ENCODE data around the gene CCNQ.

CCNQ gene

DNA sequence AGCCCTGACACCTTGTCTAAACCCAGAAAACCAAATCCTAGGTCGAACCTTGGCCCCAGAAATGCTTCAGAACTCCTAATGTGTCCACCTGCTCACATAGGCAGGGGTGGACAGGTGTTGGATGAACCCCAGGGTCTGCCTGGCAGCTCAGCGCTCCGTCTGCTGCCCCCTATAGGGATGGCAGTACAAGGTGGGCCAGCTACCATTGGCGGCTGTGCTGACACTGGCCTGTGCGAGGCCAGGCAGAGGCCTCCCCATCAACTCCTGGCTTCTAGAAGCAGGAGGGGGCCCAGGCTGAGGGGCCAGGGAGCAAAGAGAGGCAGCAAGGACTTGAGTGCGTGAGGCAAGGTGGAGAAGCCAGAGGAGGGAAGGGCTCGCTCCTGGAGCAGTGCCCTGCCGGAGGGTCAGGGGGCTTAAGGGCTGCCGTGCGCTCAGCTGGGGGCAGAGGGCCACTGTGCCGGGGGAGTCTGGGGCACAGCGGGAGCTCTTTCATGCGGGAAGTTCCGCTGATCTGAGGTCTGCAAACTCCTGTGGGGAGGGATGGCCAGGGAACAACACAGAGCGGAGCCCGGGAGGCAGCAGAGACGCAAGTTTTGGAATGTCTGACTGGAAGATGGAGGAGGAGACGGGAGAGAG, 20.6 kb downstream of the CCNQ start:
- Histone ChIP-seq H3K4me1 (ENCODE audit: control insufficient read depth, low read length) (peaks cover 10% of the 10 kb centered on the region), H3F3A (ENCODE audit: control insufficient read depth, insufficient read depth) (peaks cover 2% of the 10 kb centered on the region; the same call in 1 of the 2 replicates), H3K4me2 (ENCODE audit: low read length) (no peak overlapping the region), H3K4me3 (ENCODE audit: low read length) (no peak overlapping the region), H3K9me3 (ENCODE audit: control insufficient read depth, insufficient read depth, low read length) (no peaks in the 10 kb centered on the region), H3K36me3 (ENCODE audit: control insufficient read depth, low read length) (no peaks in the 10 kb centered on the region), H3K9me2 (replicated peaks; ENCODE audit: control insufficient read depth, low read length) (no peaks in the 10 kb centered on the region), H3K79me2 (ENCODE audit: control insufficient read depth, low read length) (no peaks in the 10 kb centered on the region), H4K20me1 (ENCODE audit: control insufficient read depth, insufficient read depth, low read depth, low read length) (no peaks in the 10 kb centered on the region), H3K27ac (ENCODE audit: low read depth, low read length) (no peak overlapping the region), H3K27me3 (ENCODE audit: control insufficient read depth, low read length) (no peaks in the 10 kb centered on the region)
- TF ChIP-seq, protein P1, sequence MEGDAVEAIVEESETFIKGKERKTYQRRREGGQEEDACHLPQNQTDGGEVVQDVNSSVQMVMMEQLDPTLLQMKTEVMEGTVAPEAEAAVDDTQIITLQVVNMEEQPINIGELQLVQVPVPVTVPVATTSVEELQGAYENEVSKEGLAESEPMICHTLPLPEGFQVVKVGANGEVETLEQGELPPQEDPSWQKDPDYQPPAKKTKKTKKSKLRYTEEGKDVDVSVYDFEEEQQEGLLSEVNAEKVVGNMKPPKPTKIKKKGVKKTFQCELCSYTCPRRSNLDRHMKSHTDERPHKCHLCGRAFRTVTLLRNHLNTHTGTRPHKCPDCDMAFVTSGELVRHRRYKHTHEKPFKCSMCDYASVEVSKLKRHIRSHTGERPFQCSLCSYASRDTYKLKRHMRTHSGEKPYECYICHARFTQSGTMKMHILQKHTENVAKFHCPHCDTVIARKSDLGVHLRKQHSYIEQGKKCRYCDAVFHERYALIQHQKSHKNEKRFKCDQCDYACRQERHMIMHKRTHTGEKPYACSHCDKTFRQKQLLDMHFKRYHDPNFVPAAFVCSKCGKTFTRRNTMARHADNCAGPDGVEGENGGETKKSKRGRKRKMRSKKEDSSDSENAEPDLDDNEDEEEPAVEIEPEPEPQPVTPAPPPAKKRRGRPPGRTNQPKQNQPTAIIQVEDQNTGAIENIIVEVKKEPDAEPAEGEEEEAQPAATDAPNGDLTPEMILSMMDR (IDR thresholded peaks at IDR 0.05; ENCODE audit: low read depth, low read length, poor library complexity, severe bottlenecking): no peak
- TF ChIP-seq EZH2phosphoT487 (IDR thresholded peaks at IDR 0.05; ENCODE audit: borderline replicate concordance, low read length): no peak

DNA sequence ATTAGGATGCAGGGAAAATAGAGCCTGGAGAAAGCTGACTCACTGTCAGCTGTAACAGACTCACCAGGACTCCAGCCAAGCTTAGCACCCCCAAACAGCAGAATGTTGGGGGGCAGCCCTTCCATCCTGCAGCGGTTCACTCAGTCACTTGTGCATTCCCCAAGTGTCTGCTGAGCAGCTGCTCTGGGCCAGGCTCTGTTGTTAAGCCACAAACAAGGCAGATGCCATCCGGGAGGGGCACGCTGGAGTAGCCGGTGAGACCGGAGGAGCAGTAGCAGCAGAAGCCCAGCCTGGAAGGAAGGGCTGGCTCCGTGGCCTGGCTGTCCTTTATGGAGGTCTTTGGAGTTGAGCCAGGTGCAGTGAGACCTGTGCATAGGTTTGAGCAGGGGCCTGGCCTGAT, 22.0 kb downstream of the CCNQ start:
- H3K27ac ChIP-seq (ENCODE audit: low read depth, low read length): no peak overlapping the region
- no peaks in the 10 kb centered on the region for H3K79me2 ChIP-seq (ENCODE audit: control insufficient read depth, low read length)

DNA sequence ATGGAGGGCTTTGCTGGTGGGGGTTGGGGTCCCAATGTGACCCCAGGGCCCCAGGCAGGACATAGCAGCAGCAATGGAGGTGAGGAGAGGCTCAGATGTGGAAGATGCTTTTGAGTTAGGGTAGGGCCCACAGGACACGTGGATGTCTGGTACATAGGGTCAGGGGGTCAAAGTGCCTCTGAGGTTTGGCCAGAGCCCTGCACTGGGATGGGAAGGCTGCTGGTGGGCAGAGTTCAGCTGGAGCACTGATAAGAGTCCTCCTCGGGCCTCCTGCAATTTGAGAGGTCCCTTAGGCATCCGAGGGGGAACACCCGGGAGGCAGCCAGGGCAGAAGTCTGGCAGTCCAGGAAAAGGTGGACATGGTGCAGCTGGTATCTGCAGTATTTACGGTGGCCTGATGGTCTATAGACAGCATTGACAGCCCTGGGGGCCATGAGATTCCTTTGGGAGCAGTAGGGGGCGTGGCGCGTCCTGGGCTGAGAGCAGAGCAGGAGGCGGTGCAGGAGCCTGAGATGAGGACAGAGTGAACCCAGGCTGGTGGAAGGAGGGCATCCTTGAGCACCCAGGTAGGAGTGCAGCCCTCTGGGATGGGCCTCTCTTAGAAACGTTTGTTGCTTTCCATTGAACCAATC, 22.6 kb downstream of the CCNQ start:
- H3K27me3 ChIP-seq (ENCODE audit: control insufficient read depth, low read length): no peaks in the 10 kb centered on the region
- H4K20me1 ChIP-seq (ENCODE audit: control insufficient read depth, insufficient read depth, low read depth, low read length): no peaks in the 10 kb centered on the region
- no peaks in the 10 kb centered on the region for H3K36me3 ChIP-seq (ENCODE audit: control insufficient read depth, low read length)
- TF ChIP-seq, protein P1 (IDR thresholded peaks at IDR 0.05; ENCODE audit: low read depth, low read length, poor library complexity, severe bottlenecking): no peak
- no peak for TF ChIP-seq EZH2phosphoT487 (IDR thresholded peaks at IDR 0.05; ENCODE audit: borderline replicate concordance, low read length)
- no peaks in the 10 kb centered on the region for H3K9me3 ChIP-seq (ENCODE audit: control insufficient read depth, insufficient read depth, low read length)
- H3K9me2 ChIP-seq (replicated peaks; ENCODE audit: control insufficient read depth, low read length): no peaks in the 10 kb centered on the region
- no peaks in the 10 kb centered on the region for H3K4me1 ChIP-seq (ENCODE audit: control insufficient read depth, low read length)
- no peak overlapping the region for H3K4me3 ChIP-seq (ENCODE audit: low read length)
- no peak overlapping the region for H3K27ac ChIP-seq (ENCODE audit: low read depth, low read length)
- no peaks in the 10 kb centered on the region for H3K79me2 ChIP-seq (ENCODE audit: control insufficient read depth, low read length)
- no peak overlapping the region for H3K4me2 ChIP-seq (ENCODE audit: low read length)
- no peaks in the 10 kb centered on the region for H3F3A ChIP-seq (ENCODE audit: control insufficient read depth, insufficient read depth)

More for the DNA sequence above, 22.0 kb downstream of the CCNQ start:
- no peak overlapping the region for H3K4me3 ChIP-seq (ENCODE audit: low read length)
- no peaks in the 10 kb centered on the region for H3K4me1 ChIP-seq (ENCODE audit: control insufficient read depth, low read length)
- TF ChIP-seq, protein P1 (IDR thresholded peaks at IDR 0.05; ENCODE audit: low read depth, low read length, poor library complexity, severe bottlenecking): no peak
- no peak for TF ChIP-seq EZH2phosphoT487 (IDR thresholded peaks at IDR 0.05; ENCODE audit: borderline replicate concordance, low read length)
- H3K4me2 ChIP-seq (ENCODE audit: low read length): no peak overlapping the region
- H3F3A ChIP-seq (ENCODE audit: control insufficient read depth, insufficient read depth): no peaks in the 10 kb centered on the region
- no peaks in the 10 kb centered on the region for H3K9me2 ChIP-seq (replicated peaks; ENCODE audit: control insufficient read depth, low read length)
- H3K9me3 ChIP-seq (ENCODE audit: control insufficient read depth, insufficient read depth, low read length): no peaks in the 10 kb centered on the region
- H4K20me1 ChIP-seq (ENCODE audit: control insufficient read depth, insufficient read depth, low read depth, low read length): no peaks in the 10 kb centered on the region
- no peaks in the 10 kb centered on the region for H3K27me3 ChIP-seq (ENCODE audit: control insufficient read depth, low read length)
- H3K36me3 ChIP-seq (ENCODE audit: control insufficient read depth, low read length): no peaks in the 10 kb centered on the region

Measured in DOHH2 (cell line).